ENCODE measurements around the gene ZNF831. TPM values are rescaled to one million over a fixed set of nuclear protein-coding genes. Genes with fewer than 3 reads are reported as not detected.

Gene ZNF831
- total and polyA plus RNA-seq, 10 of the 15 experiments (the other 5 are each of a cell fraction or from before 2014, with no cell fraction given): 0.01 to 0.97 (median 0.23) TPM

- TF ChIP-seq, protein P1, sequence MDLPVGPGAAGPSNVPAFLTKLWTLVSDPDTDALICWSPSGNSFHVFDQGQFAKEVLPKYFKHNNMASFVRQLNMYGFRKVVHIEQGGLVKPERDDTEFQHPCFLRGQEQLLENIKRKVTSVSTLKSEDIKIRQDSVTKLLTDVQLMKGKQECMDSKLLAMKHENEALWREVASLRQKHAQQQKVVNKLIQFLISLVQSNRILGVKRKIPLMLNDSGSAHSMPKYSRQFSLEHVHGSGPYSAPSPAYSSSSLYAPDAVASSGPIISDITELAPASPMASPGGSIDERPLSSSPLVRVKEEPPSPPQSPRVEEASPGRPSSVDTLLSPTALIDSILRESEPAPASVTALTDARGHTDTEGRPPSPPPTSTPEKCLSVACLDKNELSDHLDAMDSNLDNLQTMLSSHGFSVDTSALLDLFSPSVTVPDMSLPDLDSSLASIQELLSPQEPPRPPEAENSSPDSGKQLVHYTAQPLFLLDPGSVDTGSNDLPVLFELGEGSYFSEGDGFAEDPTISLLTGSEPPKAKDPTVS (IDR thresholded peaks at IDR 0.05; ENCODE audit: low read depth, low read length): no peak
- TF ChIP-seq STAT3 (IDR thresholded peaks at IDR 0.05; ENCODE audit: low read depth, low read length) (no peak), SMAD1 (IDR thresholded peaks at IDR 0.05; ENCODE audit: low read depth, partially characterized antibody) (no peak), FOS (IDR thresholded peaks at IDR 0.05; ENCODE audit: borderline replicate concordance, extremely low read depth, insufficient read length) (no peak), POLR2A (IDR thresholded peaks at IDR 0.05; ENCODE audit: low read depth, low read length) (no peak), DPF2 (IDR thresholded peaks at IDR 0.05) (no peak)
Measured at GRCh38 chr20:59157961-59158541, 5.6 kb upstream of the ZNF831 start (continued).

GRCh38 chr20:59158673-59159072 lies 4.9 kb upstream of the ZNF831 start:
- Histone ChIP-seq H3K27ac (ENCODE audit: control insufficient read depth, insufficient read depth) (no peak overlapping the region), H2AFZ (ENCODE audit: control insufficient read depth, low read depth, low read length) (no peak overlapping the region), H3K27me3 (replicated peaks in 1 of 2; ENCODE audit: control insufficient read depth in 2 of 2, insufficient read depth in 2 of 2, low read length in 1 of 2) (peaks cover 0 to 2% of the 10 kb centered on the region in 2 experiments; a peak in 1 of 4 replicates), H3K9ac (ENCODE audit: control insufficient read depth, insufficient read depth, low read length) (no peak overlapping the region), H3K4me3 (no peak overlapping the region), H3K9me3 (replicated peaks; ENCODE audit: control insufficient read depth, insufficient read depth, low read length) (no peaks in the 10 kb centered on the region), H3K4me2 (ENCODE audit: control insufficient read depth, insufficient read depth) (no peak overlapping the region), H3K36me3 (ENCODE audit: control insufficient read depth in 2 of 2, insufficient read depth in 2 of 2, low read length in 1 of 2) (no peaks in the 10 kb centered on the region), H4K20me1 (ENCODE audit: control insufficient read depth, insufficient read depth) (no peaks in the 10 kb centered on the region), H3K79me2 (ENCODE audit: control insufficient read depth, insufficient read depth, low read length) (no peaks in the 10 kb centered on the region), H3K4me1 (ENCODE audit: control insufficient read depth, insufficient read depth, low read length) (no peaks in the 10 kb centered on the region)
- intact Hi-C loops (cut with micrococcal nuclease; ENCODE audit: unreplicated experiment) (no loop called here), in situ Hi-C loops (cut with MboI) (no loop called here)
- no TSS peak for BruUV-seq (replicated peaks)
- ChIA-PET CTCF (interaction anchor here (0.6 kb wide), 1 partner anchor 924 kb away, joined by 3 read pairs; no protein-coding TSS in a partner anchor), RAD21 (ENCODE audit: unreplicated experiment) (no interaction called here), SMC1A (ENCODE audit: uncharacterized antibody, unreplicated experiment) (no interaction called here), POLR2A (no interaction called here)
- TF ChIP-seq, protein P2, sequence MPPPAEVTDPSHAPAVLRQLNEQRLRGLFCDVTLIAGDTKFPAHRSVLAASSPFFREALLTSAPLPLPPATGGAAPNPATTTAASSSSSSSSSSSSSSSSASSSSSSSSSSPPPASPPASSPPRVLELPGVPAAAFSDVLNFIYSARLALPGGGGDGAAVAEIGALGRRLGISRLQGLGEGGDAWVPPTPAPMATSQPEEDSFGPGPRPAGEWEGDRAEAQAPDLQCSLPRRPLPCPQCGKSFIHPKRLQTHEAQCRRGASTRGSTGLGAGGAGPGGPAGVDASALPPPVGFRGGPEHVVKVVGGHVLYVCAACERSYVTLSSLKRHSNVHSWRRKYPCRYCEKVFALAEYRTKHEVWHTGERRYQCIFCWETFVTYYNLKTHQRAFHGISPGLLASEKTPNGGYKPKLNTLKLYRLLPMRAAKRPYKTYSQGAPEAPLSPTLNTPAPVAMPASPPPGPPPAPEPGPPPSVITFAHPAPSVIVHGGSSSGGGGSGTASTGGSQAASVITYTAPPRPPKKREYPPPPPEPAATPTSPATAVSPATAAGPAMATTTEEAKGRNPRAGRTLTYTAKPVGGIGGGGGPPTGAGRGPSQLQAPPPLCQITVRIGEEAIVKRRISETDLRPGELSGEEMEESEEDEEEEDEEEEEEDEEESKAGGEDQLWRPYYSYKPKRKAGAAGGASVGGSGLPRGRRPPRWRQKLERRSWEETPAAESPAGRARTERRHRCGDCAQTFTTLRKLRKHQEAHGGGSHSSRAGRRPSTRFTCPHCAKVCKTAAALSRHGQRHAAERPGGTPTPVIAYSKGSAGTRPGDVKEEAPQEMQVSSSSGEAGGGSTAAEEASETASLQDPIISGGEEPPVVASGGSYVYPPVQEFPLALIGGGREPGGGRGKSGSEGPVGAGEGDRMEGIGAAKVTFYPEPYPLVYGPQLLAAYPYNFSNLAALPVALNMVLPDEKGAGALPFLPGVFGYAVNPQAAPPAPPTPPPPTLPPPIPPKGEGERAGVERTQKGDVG (CRISPR knock-in tag; IDR thresholded peaks at IDR 0.05): no peak
- no peak for TF ChIP-seq BCLAF1 (IDR thresholded peaks at IDR 0.05)
- no peak for TF ChIP-seq SMARCA5 (IDR thresholded peaks at IDR 0.05)
- TF ChIP-seq, protein P3, sequence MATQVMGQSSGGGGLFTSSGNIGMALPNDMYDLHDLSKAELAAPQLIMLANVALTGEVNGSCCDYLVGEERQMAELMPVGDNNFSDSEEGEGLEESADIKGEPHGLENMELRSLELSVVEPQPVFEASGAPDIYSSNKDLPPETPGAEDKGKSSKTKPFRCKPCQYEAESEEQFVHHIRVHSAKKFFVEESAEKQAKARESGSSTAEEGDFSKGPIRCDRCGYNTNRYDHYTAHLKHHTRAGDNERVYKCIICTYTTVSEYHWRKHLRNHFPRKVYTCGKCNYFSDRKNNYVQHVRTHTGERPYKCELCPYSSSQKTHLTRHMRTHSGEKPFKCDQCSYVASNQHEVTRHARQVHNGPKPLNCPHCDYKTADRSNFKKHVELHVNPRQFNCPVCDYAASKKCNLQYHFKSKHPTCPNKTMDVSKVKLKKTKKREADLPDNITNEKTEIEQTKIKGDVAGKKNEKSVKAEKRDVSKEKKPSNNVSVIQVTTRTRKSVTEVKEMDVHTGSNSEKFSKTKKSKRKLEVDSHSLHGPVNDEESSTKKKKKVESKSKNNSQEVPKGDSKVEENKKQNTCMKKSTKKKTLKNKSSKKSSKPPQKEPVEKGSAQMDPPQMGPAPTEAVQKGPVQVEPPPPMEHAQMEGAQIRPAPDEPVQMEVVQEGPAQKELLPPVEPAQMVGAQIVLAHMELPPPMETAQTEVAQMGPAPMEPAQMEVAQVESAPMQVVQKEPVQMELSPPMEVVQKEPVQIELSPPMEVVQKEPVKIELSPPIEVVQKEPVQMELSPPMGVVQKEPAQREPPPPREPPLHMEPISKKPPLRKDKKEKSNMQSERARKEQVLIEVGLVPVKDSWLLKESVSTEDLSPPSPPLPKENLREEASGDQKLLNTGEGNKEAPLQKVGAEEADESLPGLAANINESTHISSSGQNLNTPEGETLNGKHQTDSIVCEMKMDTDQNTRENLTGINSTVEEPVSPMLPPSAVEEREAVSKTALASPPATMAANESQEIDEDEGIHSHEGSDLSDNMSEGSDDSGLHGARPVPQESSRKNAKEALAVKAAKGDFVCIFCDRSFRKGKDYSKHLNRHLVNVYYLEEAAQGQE (IDR thresholded peaks at IDR 0.05; ENCODE audit: low read depth, low read length): no peak
- TF ChIP-seq RFX5 (IDR thresholded peaks at IDR 0.05; ENCODE audit: low read depth, low read length): no peak
- DNase-seq (ENCODE audit: low read depth, low spot score) (no peak), ATAC-seq (no peak), FAIRE-seq (no peak)
- 40% methylated on average over 6 of the region's 6 CpGs for whole genome bisulfite sequencing (ENCODE audit: insufficient coverage, insufficient replicate concordance, low lambda C conversion rate, missing lambda C conversion rate)

All from GM12878 (cell line).